Endothelial cell of umbilical vein (primary cell): ENCODE results near the gene LDLRAD4. TPM values are rescaled to one million over a fixed set of nuclear protein-coding genes. Genes with fewer than 3 reads are reported as not detected.

Experiments
- BruUV-seq: library from RNA; stranded (reverse); fragments of 400-500 nt; replicated peaks from 2 replicates; lab custom pipeline; 2021; lab: Mats Ljungman, UMichigan
- CTCF ChIA-PET: fragments of 300-600, 350-600 bp; sonication (Branson Sonifier 250); formaldehyde crosslinking; loops from one replicate; lab custom pipeline; 2021; ENCODE audit warnings: antibody characterized with exemption, inconsistent platforms; lab: Charles Lee
- POLR2A ChIA-PET: fragments of 300-600, 350-600 bp; sonication (Branson Sonifier 250); formaldehyde crosslinking; loops from one replicate; lab custom pipeline; 2021; ENCODE audit warnings: antibody characterized with exemption, inconsistent platforms; lab: Charles Lee
- DNase-seq: peaks from one replicate; pipeline ENCODE4 v3.0.0-alpha.2; 2011; ENCODE audit warnings: low read depth, low spot score
- FAIRE-seq: peaks from 2 replicates; lab custom pipeline; 2011; peaks lifted over from hg19 to GRCh38; lab: Jason Lieb, UNC
- H2AFZ ChIP-seq: 2 replicates; pipeline ENCODE4 v1.6.0; 2012; ENCODE audit warnings: low read depth, low read length, control low read depth, inconsistent platforms
- H3K27ac ChIP-seq: 2 replicates; pipeline ENCODE4 v1.5.1; 2011; ENCODE audit warnings: low read depth, mild to moderate bottlenecking, control low read depth, low read length, moderate library complexity; ENCODE audit not compliant: insufficient read depth
- H3K27me3 ChIP-seq, 2 experiments: 2 replicates each; pipeline versions ENCODE4 v1.6.0 to v1.6.1; 2011; ENCODE audit warnings: low read length in 2 of 2, mixed read lengths in 1 of 2; ENCODE audit not compliant: control insufficient read depth in 2 of 2, insufficient read depth in 2 of 2
- H3K36me3 ChIP-seq, 2 experiments: 2 replicates in 1 of 2; 3 replicates in 1 of 2; pipeline ENCODE4 v1.5.1; 2011; ENCODE audit warnings: low read length in 2 of 2, mild to moderate bottlenecking in 1 of 2, moderate library complexity in 1 of 2; ENCODE audit not compliant: control insufficient read depth in 2 of 2, insufficient read depth in 2 of 2; ENCODE audit errors: extremely low read depth in 1 of 2
- H3K4me1 ChIP-seq: 3 replicates; pipeline ENCODE4 v1.5.1; 2011; ENCODE audit warnings: mild to moderate bottlenecking, low read length; ENCODE audit not compliant: control insufficient read depth, insufficient read depth; ENCODE audit errors: extremely low read depth
- H3K4me2 ChIP-seq: 2 replicates; pipeline ENCODE4 v1.6.1; 2011; ENCODE audit warnings: low read length, control low read depth, mixed read lengths; ENCODE audit not compliant: insufficient read depth
- H3K4me3 ChIP-seq, 3 experiments: fragments of 200-600 bp in 1 of 3; sonication (generic), shearing (Covaris generic) in 1 of 3; replicated peaks in 1 of 3; 2 replicates each; pipeline ENCODE4 v1.5.1; 2011 to 2016; ENCODE audit warnings: control low read depth in 3 of 3, low read length in 3 of 3, mild to moderate bottlenecking in 2 of 3, inconsistent platforms in 1 of 3, low read depth in 1 of 3, moderate library complexity in 1 of 3; ENCODE audit not compliant: insufficient read depth in 1 of 3
- H3K79me2 ChIP-seq: 2 replicates; pipeline ENCODE4 v1.6.0; 2012; ENCODE audit warnings: low read length, inconsistent platforms; ENCODE audit not compliant: control insufficient read depth, insufficient read depth
- H3K9ac ChIP-seq: replicated peaks from 2 replicates; pipeline ENCODE3; 2011; ENCODE audit warnings: low read length, control low read depth; ENCODE audit not compliant: insufficient read depth; ENCODE audit errors: extremely low read depth
- H3K9me1 ChIP-seq: replicated peaks from 3 replicates; pipeline ENCODE4 v1.6.0; 2011; ENCODE audit warnings: mild to moderate bottlenecking, low read length; ENCODE audit not compliant: control insufficient read depth, insufficient read depth; ENCODE audit errors: extremely low read depth
- H3K9me3 ChIP-seq: replicated peaks from 2 replicates; pipeline ENCODE4 v1.5.1; 2012; ENCODE audit warnings: low read length, inconsistent platforms; ENCODE audit not compliant: control insufficient read depth, insufficient read depth
- H4K20me1 ChIP-seq: replicated peaks from 2 replicates; pipeline ENCODE3; 2011; ENCODE audit warnings: mild to moderate bottlenecking, low read length; ENCODE audit not compliant: control insufficient read depth, insufficient read depth; ENCODE audit errors: extremely low read depth
- CTCF ChIP-seq, 2 donors: IDR thresholded peaks; 1 replicate in 1 of 2; 2 replicates in 1 of 2; pipeline ENCODE4 v1.5.1; 2011; ENCODE audit warnings: low read length in 2 of 2, mild to moderate bottlenecking in 2 of 2, moderate library complexity in 2 of 2, control low read depth in 1 of 2, inconsistent platforms in 1 of 2, low read depth in 1 of 2; ENCODE audit not compliant: insufficient read depth in 1 of 2; ENCODE audit errors: extremely low read depth in 1 of 2
- EZH2 ChIP-seq: IDR thresholded peaks from 2 replicates; pipeline ENCODE4 v1.6.1; 2012; ENCODE audit warnings: borderline replicate concordance, low read depth, mild to moderate bottlenecking, moderate library complexity, low read length, inconsistent platforms; ENCODE audit not compliant: severe bottlenecking
- FOS ChIP-seq: IDR thresholded peaks from 2 replicates; pipeline ENCODE4 v1.6.1; 2011; ENCODE audit warnings: mild to moderate bottlenecking, low read length, moderate library complexity, borderline replicate concordance; ENCODE audit not compliant: insufficient read depth
- GATA2 ChIP-seq: IDR thresholded peaks from 2 replicates; pipeline ENCODE4 v1.7.0; 2011; ENCODE audit warnings: low read depth, mild to moderate bottlenecking, moderate library complexity, mixed read lengths, low read length; ENCODE audit not compliant: insufficient read length, insufficient read depth
- JUN ChIP-seq: IDR thresholded peaks from 2 replicates; pipeline ENCODE4 v1.6.1; 2011; ENCODE audit warnings: borderline replicate concordance, low read depth; ENCODE audit not compliant: insufficient read length, insufficient read depth
- MAX ChIP-seq: IDR thresholded peaks from 2 replicates; pipeline ENCODE4 v1.6.1; 2011; ENCODE audit not compliant: insufficient read depth, insufficient read length
- MYC ChIP-seq: IDR thresholded peaks from one replicate; pipeline ENCODE4 v1.6.1; 2011; ENCODE audit warnings: mild to moderate bottlenecking, low read depth, low read length
- POLR2A ChIP-seq: IDR thresholded peaks from 2 replicates; pipeline ENCODE4 v1.6.1; 2012; ENCODE audit warnings: low read depth, mild to moderate bottlenecking, control low read depth, low read length
- POLR2AphosphoS5 ChIP-seq: IDR thresholded peaks from 2 replicates; pipeline ENCODE4 v1.6.1; 2012; ENCODE audit warnings: low read depth, mild to moderate bottlenecking, control low read depth, low read length, moderate library complexity; ENCODE audit not compliant: insufficient read depth
- dilution Hi-C: fragments of 300-500 bp; cut with MboI; formaldehyde crosslinking; loops from one replicate; pipeline ENCODE4 v1.15.0; 2019; ENCODE audit warnings: low sequenced_read_pairs; ENCODE audit not compliant: extremely low pct_ligation_motif_present
- intact Hi-C: fragments of 100-400 bp; cut with micrococcal nuclease; formaldehyde crosslinking; loops from one replicate; pipeline ENCODE4 v1.10.0; 2022
- polyA plus RNA-seq, 4 experiments: library from polyadenylated mRNA; depleted of rRNA in 3 of 4; stranded (reverse) in 3 of 4; unstranded in 1 of 4; fragments of >200 nt; gene quantifications; 2 replicates each; pipeline versions ENCODE4 v1.2.1 to v1.2.3, GENCODE V29; 2011 to 2012; ENCODE audit warnings: missing spikeins in 1 of 4
- total RNA-seq: library from RNA; stranded (reverse); gene quantifications from 2 replicates; pipeline ENCODE4 v1.2.3, GENCODE V29; 2021

Gene LDLRAD4
- total and polyA plus RNA-seq, 2 donors (not counting 3 experiments of a cell fraction or from before 2014, with no cell fraction given): 5.2 to 6.5 TPM

- no peak overlapping the region for H3K27ac ChIP-seq
- H3K9ac ChIP-seq: no peak overlapping the region
- no peak overlapping the region for H3K4me2 ChIP-seq
- BruUV-seq: no TSS peak
- peaks cover 2% of the 10 kb centered on the region in 2 experiments for H3K27me3 ChIP-seq
- H3K9me3 ChIP-seq: no peaks in the 10 kb centered on the region
- no peak overlapping the region for H2AFZ ChIP-seq
- FAIRE-seq (no peak), DNase-seq (no peak)
- dilution Hi-C loops: no loop called here
- no peaks in the 10 kb centered on the region for H3K36me3 ChIP-seq
- no peaks in the 10 kb centered on the region for H4K20me1 ChIP-seq
- CTCF ChIA-PET: interaction anchor here (1.1 kb wide), 1 partner anchor 10 kb away, joined by 3 read pairs; no protein-coding TSS in a partner anchor
- no peaks in the 10 kb centered on the region for H3K4me1 ChIP-seq
- no peaks in the 10 kb centered on the region for H3K9me1 ChIP-seq
- H3K79me2 ChIP-seq: no peaks in the 10 kb centered on the region
- TF ChIP-seq JUN (no peak), POLR2A (no peak), CTCF (IDR thresholded peaks at IDR 0.05; ENCODE audit: extremely low read depth in 1 of 2, insufficient read depth in 1 of 2, low read depth in 1 of 2, low read length in 2 of 2) (no peak), FOS (no peak), MYC (no peak), EZH2 (no peak), POLR2AphosphoS5 (no peak), GATA2 (no peak), MAX (no peak)
- POLR2A ChIA-PET: no interaction called here
- no peak overlapping the region for H3K4me3 ChIP-seq
- intact Hi-C loops: no loop called here
Observed at GRCh38 chr18:13294309-13294708, 75.7 kb downstream of the LDLRAD4 start.
